SJCRH30 (cell line): ENCODE measurements around the gene SULF2. TPM values are rescaled to one million over a fixed set of nuclear protein-coding genes. Genes with fewer than 3 reads are reported as not detected.

Experiments
- DNase-seq, 2 experiments: peaks; one replicate each; pipeline ENCODE4 v3.0.0-alpha.2; 2015 to 2020
- H3K27ac ChIP-seq: fragments of 250-450 bp; sonication (Bioruptor Pico); 2 replicates; pipeline ENCODE4 v1.5.1; 2020; ENCODE audit warnings: mild to moderate bottlenecking, moderate library complexity
- H3K27me3 ChIP-seq: fragments of 250-450 bp; sonication (Bioruptor Pico); 2 replicates; pipeline ENCODE4 v1.5.1; 2020; ENCODE audit warnings: mild to moderate bottlenecking, moderate library complexity
- H3K36me3 ChIP-seq: fragments of 250-450 bp; sonication (Bioruptor Pico); 2 replicates; pipeline ENCODE4 v1.5.1; 2020; ENCODE audit warnings: mild to moderate bottlenecking, moderate library complexity
- H3K4me1 ChIP-seq: fragments of 250-450 bp; sonication (Bioruptor Pico); 2 replicates; pipeline ENCODE4 v1.5.1; 2020; ENCODE audit warnings: mild to moderate bottlenecking, moderate library complexity
- H3K4me3 ChIP-seq: fragments of 250-450 bp; sonication (Bioruptor Pico); 2 replicates; pipeline ENCODE4 v1.5.1; 2020; ENCODE audit warnings: mild to moderate bottlenecking, moderate library complexity
- H3K9me3 ChIP-seq: fragments of 250-450 bp; sonication (Bioruptor Pico); replicated peaks from 2 replicates; pipeline ENCODE4 v1.5.1; 2020; ENCODE audit warnings: mild to moderate bottlenecking, moderate library complexity
- total RNA-seq: library from RNA; depleted of rRNA; stranded (reverse); fragments of >200 nt; shearing (Covaris generic); gene quantifications from 2 replicates; pipeline ENCODE4 v1.2.3, GENCODE V29; 2014

Gene SULF2
- total RNA-seq, 1 experiment from 2014 or later, result 122 TPM

GRCh38 chr20:47669152-47669425 lies 116.2 kb downstream of the SULF2 start:
- Histone ChIP-seq H3K4me3 (no peak overlapping the region), H3K27me3 (no peaks in the 10 kb centered on the region), H3K9me3 (no peaks in the 10 kb centered on the region), H3K27ac (no peak overlapping the region), H3K4me1 (no peaks in the 10 kb centered on the region), H3K36me3 (peaks cover 5% of the 10 kb centered on the region; the same call in 1 of the 2 replicates)
- no peak for DNase-seq

GRCh38 chr20:47668313-47669151 lies 116.7 kb downstream of the SULF2 start:
- Histone ChIP-seq H3K9me3 (no peaks in the 10 kb centered on the region), H3K36me3 (peaks cover 5% of the 10 kb centered on the region; the same call in 1 of the 2 replicates), H3K27ac (no peak overlapping the region), H3K4me3 (no peak overlapping the region), H3K27me3 (no peaks in the 10 kb centered on the region), H3K4me1 (no peaks in the 10 kb centered on the region)
- DNase-seq, result no peak

GRCh38 chr20:47667531-47668312 lies 117.6 kb downstream of the SULF2 start:
- DNase-seq, result no peak

GRCh38 chr20:47667086-47667485 lies 118.2 kb downstream of the SULF2 start:
- Histone ChIP-seq H3K9me3 (no peaks in the 10 kb centered on the region), H3K27me3 (no peaks in the 10 kb centered on the region), H3K4me1 (no peaks in the 10 kb centered on the region), H3K4me3 (no peak overlapping the region), H3K36me3 (peaks cover 12% of the 10 kb centered on the region), H3K27ac (no peak overlapping the region)
- no peak for DNase-seq

More at GRCh38 chr20:47667531-47668312, 117.6 kb downstream of the SULF2 start:
- Histone ChIP-seq H3K4me3 (no peak overlapping the region), H3K27me3 (no peaks in the 10 kb centered on the region), H3K36me3 (peaks cover 6% of the 10 kb centered on the region), H3K9me3 (no peaks in the 10 kb centered on the region), H3K27ac (no peak overlapping the region), H3K4me1 (no peaks in the 10 kb centered on the region)

GRCh38 chr20:47666304-47666703 lies 119.0 kb downstream of the SULF2 start:
- DNase-seq, result no peak
- peaks cover 18% of the 10 kb centered on the region for H3K36me3 ChIP-seq
- H3K27me3 ChIP-seq, result no peaks in the 10 kb centered on the region
- H3K27ac ChIP-seq, result no peak overlapping the region
- H3K4me1 ChIP-seq, result no peaks in the 10 kb centered on the region
- no peak overlapping the region for H3K4me3 ChIP-seq
- H3K9me3 ChIP-seq, result no peaks in the 10 kb centered on the region

- no peak for DNase-seq
- Histone ChIP-seq H3K4me3 (no peak overlapping the region), H3K36me3 (peaks cover 21% of the 10 kb centered on the region), H3K27ac (no peak overlapping the region), H3K4me1 (no peaks in the 10 kb centered on the region), H3K27me3 (no peaks in the 10 kb centered on the region), H3K9me3 (no peaks in the 10 kb centered on the region)
Observed at GRCh38 chr20:47665221-47665991, 119.9 kb downstream of the SULF2 start.

- peaks cover 24% of the 10 kb centered on the region for H3K36me3 ChIP-seq
- no peaks in the 10 kb centered on the region for H3K9me3 ChIP-seq
- no peak for DNase-seq
- H3K27me3 ChIP-seq, result no peaks in the 10 kb centered on the region
- H3K4me3 ChIP-seq, result no peak overlapping the region
- no peaks in the 10 kb centered on the region for H3K4me1 ChIP-seq
- no peak overlapping the region for H3K27ac ChIP-seq
Observed at GRCh38 chr20:47664744-47665143, 120.5 kb downstream of the SULF2 start.

GRCh38 chr20:47664068-47664437 lies 121.2 kb downstream of the SULF2 start:
- no peak overlapping the region for H3K4me3 ChIP-seq
- H3K9me3 ChIP-seq, result no peaks in the 10 kb centered on the region
- H3K4me1 ChIP-seq, result no peaks in the 10 kb centered on the region
- H3K27me3 ChIP-seq, result no peaks in the 10 kb centered on the region
- H3K27ac ChIP-seq, result no peak overlapping the region
- DNase-seq, result no peak
- peaks cover 28% of the 10 kb centered on the region for H3K36me3 ChIP-seq

GRCh38 chr20:47663354-47664067 lies 121.8 kb downstream of the SULF2 start:
- Histone ChIP-seq H3K9me3 (no peaks in the 10 kb centered on the region), H3K27me3 (no peaks in the 10 kb centered on the region), H3K4me1 (no peaks in the 10 kb centered on the region), H3K4me3 (no peak overlapping the region), H3K36me3 (peaks cover 29% of the 10 kb centered on the region), H3K27ac (no peak overlapping the region)
- DNase-seq, result peak; percentile 85 to 96

GRCh38 chr20:47662483-47663353 lies 122.6 kb downstream of the SULF2 start:
- Histone ChIP-seq H3K27ac (no peak overlapping the region), H3K36me3 (peaks cover 36% of the 10 kb centered on the region), H3K27me3 (no peaks in the 10 kb centered on the region), H3K9me3 (no peaks in the 10 kb centered on the region), H3K4me3 (no peak overlapping the region), H3K4me1 (no peaks in the 10 kb centered on the region)
- DNase-seq, result no peak

GRCh38 chr20:47661714-47662113 lies 123.6 kb downstream of the SULF2 start:
- H3K27me3 ChIP-seq, result no peaks in the 10 kb centered on the region
- no peaks in the 10 kb centered on the region for H3K9me3 ChIP-seq
- no peak overlapping the region for H3K27ac ChIP-seq
- H3K4me1 ChIP-seq, result no peaks in the 10 kb centered on the region
- H3K4me3 ChIP-seq, result no peak overlapping the region
- H3K36me3 ChIP-seq, result peaks cover 45% of the 10 kb centered on the region
- DNase-seq, result no peak

GRCh38 chr20:47660983-47661700 lies 124.1 kb downstream of the SULF2 start:
- Histone ChIP-seq H3K27ac (no peak overlapping the region), H3K27me3 (no peaks in the 10 kb centered on the region), H3K9me3 (no peaks in the 10 kb centered on the region), H3K36me3 (peaks cover 49% of the 10 kb centered on the region), H3K4me1 (no peaks in the 10 kb centered on the region), H3K4me3 (no peak overlapping the region)
- no peak for DNase-seq

GRCh38 chr20:47660602-47660905 lies 124.7 kb downstream of the SULF2 start:
- Histone ChIP-seq H3K4me1 (no peaks in the 10 kb centered on the region), H3K27ac (no peak overlapping the region), H3K9me3 (no peaks in the 10 kb centered on the region), H3K27me3 (no peaks in the 10 kb centered on the region), H3K36me3 (peaks cover 50% of the 10 kb centered on the region), H3K4me3 (no peak overlapping the region)
- DNase-seq, result no peak
